NCI-H2081 (cell line): ENCODE measurements around the gene ANK2.

Experiments
- DNase-seq, 2 experiments: peaks; one replicate each; lab custom pipeline; 2025; lab: John Stamatoyannopoulos, UW

The ANK2 gene

DNA sequence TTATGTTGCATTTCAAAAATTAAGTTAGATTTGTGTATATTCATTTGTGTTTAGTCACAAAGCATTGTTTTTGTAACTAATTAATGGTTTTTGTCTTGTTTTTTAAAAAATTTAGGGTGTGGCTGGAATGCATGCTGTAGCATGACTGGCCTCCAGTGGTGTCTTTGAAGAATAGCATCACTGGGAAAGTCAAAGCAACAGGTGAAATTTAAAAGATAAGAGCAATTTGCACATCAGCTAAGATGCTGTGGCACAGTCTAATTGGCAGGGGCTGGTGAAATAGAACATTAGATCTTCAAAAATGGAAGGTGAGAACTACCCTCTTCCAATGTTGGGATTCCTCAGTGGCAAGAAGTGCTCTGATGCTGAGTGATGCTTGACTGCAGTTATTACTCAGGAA lies 45.3 kb downstream of the ANK2 start:
- peak in 1 of 2 experiments; percentile 10 for DNase-seq

DNA sequence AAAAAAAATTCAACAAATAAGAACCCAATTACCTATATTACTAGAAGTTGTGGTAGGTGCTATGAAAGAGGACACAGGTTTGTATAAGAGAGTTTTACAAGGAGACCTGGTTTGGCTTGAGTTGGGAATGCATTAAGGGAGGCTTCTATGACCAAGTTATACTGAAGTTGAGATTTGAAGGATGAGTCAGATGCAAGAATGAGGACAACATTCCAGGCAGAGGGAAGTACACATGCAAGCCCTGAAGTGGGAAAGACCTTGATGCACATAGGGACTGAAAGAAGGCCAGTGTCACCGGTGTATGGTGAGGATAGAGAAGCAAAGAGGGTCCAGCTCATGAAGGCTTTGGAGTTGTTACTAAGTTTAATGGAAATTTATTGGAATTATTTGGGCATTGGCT lies 52.2 kb downstream of the ANK2 start:
- no peak for DNase-seq

DNA sequence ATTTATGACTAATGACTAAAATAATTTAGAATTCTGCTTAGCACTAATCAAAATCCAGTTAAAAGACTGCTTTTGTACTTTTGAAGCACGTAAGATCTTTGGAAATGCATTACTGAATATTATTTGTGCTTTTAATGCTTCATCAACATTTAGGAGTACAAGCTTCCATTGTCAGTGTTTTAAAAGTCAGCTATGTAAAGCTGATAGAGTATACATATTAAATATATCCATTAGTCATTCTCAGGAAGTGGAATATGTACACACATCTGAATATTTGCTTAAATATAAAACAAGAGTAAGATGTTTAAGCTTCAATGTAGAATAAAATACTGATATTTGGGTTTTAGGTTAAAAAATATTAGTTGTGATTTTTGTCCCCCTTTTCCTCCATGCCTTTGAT lies 54.1 kb downstream of the ANK2 start:
- no peak for DNase-seq

- peak in 1 of 2 experiments; percentile 39 for DNase-seq
These were observed 56.7 kb downstream of the ANK2 start for GRCh38 chr4:113106108-113106507.

DNA sequence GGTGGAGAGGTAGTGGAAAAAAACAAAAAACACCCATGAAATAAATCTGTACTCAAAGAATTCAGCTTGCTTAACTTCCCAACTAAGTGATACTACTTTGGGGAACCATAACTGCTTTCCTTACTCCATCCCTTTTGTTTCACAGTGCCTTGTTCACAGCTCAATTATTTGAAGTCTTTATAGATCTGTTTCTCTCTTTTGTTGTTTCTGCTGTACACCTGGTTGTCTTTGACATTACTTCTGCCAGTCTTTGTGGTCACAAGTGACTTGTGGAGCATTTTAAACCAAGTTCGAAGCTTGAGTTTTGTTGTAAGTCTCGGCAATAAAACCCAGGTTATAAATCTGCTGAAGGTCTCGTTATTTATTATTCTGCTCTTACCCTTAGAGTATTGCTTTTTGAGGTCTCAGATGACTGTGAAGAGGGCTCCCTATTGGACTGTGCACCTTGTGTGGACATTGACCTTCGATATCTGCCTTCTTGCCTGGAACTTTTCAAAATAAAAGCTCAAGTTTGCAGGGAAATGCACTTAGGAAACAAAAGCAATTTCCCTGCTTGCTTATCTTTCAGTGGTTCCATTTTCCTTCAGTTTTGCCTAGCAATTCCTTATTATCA lies 59.8 kb downstream of the ANK2 start:
- DNase-seq, result no peak

DNA sequence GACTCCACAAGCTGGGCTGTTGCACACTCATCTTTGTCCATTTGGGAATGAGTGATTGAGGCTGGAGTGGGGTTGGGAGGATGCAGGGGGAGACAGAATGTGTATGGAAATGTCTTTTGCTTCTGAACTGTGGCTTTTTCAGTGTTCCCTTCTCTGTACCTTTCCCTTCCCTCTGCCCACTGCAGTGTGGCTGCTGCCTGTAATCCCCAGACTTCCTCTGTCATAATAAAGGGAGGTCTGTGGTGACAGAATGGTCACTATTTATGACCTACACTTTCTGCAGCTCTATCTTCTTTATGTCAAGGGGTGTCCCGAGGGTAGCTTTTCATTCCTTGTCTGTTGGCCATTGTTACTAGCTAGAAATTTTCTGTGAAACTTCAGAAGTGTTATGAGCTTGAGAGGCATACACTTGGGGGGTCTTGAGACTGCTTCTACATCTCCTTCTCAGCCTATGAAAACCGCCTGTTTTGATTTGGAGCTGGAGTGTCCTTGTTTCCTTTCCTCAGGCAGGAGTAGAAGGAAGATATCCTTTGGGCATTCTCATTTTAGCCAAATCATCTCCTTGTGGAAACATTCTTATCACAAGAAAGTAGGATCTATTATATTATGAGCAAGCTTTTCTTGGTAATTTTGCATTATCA lies 63.0 kb downstream of the ANK2 start:
- DNase-seq, result no peak

DNA sequence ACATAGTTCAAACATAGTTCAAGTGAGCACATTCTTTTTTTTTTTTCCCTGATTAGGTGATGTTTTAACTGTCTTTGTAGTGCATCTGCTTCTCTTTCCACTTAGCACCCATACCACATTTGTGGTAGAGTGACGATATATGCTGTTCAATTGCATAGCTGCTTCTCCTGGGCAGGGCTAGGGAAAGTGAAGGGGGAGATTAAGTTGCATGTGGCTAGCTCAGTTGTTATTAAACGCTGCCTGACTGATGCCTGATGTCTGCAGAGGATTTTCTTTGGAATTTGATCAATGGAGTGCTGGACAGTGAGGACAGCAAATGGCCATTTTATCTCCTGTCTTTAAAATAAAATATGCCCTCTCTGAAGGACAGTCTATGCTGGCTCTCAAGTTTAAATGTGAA lies 63.7 kb downstream of the ANK2 start:
- DNase-seq, result no peak

GRCh38 chr4:113114884-113115283 lies 65.4 kb downstream of the ANK2 start:
- no peak for DNase-seq

DNA sequence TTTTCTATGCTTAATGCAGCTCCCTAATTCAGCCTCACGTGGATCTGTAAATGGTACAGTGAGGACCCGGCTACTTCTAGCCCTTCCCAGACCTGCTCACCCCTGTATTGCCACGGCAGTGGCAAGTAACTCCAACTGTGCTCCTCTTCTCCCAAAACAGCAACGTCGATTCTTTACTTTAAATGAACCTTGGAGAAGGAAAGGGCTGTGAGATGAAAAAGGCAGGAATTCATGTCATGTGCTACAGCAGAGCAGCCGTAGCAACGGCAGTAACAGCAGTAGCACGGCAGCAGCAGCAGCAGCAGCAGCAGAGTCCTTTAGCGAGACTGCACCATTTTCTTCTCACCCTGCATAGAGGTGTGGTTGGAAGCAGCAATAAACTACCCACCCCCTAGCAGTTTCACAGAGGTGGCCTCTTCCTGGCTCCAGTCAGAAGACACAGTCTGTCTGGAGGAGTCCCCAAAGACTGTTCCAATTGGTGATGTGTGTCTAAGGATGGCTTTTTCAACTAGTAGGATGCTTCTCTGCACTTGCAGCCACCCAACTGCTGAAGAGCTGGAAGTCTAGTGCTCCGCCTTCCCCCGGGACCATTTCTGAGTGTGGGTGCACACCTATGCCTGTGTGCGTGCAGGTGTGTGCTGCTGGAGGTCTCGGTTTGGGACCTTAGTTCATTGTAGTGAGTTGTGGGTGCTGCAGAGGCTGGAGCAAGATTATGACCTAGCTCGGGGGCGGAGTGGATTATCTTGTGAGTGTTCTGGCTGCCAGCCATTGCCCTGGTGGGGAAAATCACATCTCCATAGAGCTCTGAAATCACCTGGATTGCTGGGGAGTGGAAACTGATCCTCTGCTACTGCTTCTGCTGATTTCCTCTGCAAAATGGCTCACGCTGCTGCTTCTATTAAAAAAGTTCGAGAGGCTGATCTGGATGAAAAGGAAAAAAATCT lies 67.2 kb downstream of the ANK2 start:
- DNase-seq, result peak in 1 of 2 experiments; percentile 3

- DNase-seq, result no peak
These were observed 67.9 kb downstream of the ANK2 start for GRCh38 chr4:113117358-113117702.

DNA sequence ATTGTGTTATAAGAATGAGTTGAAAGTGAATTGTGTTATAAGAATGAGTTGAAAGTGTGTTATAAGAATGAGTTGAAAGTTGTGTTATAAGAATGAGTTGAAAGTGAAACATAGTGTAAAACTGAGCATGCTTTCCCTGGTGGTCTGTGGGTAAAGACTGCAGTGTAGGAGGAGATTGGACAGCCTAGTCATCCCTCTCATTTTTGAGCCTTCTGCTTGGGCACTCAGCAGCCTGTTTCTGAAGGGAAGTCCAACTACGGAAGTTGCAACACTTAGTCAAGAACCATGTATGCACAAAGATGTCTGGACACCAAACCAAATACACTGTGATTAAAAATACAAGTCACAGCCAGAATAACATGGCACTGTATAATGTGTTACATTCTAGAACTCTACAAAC lies 72.6 kb downstream of the ANK2 start:
- DNase-seq, result no peak

DNA sequence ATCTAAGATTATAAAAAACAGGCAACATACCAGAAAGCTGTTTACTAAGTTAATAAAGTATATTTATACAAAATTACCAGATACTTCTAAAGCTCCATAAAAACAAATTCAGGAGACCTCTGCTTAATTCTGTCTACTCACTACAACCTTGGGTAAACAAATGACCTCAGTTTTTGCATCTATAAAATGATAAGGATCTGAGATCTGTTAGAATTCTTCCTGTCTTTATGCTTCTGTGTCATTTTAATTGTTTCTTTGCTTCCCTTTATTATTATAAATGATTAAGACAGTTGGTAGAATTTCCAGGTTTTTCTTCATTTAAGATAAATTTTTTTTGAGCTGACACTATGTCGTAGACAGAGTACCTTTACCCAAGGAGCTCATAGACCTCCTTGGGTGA lies 76.0 kb downstream of the ANK2 start:
- no peak for DNase-seq

DNA sequence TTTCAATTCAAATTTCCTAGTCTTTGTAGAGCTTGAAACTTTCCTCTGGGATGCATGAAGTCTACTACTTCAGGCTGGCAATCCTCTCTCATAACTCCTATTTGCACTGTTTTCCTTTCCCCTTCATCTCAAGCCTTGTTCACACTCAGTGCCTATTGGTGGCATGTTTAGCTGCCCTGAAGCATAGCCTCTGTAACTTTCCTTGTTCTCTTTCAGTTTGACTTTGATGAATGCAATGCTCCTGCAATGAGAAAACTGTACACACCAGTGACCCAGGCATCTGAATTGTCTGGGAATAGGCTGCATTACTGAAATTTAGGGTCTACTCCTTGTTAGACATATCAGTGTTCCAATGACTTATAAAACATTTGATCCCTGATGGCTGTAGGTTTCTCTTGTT lies 81.7 kb downstream of the ANK2 start:
- no peak for DNase-seq

GRCh38 chr4:113131621-113132020 lies 82.2 kb downstream of the ANK2 start:
- no peak for DNase-seq

DNA sequence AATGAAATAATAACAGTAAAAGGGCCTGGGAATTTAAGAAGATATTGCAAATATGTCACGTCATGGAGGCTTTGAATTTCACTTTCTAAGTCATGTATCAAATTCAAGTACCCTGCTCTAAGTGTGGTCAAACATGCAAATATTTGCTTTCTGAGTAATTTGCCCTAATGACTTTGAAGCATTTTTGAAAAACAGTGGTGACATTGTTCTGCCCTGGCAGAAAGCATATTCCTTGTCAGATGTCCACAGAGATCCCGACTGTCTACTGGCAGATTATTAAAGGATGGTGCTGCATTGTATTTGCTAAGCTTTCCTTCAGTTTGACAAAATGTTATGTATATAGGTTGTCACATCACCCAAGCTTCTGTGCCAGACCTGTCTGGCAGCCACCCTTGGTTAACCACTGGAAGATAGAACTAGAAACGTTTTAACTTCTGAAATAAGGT lies 92.5 kb downstream of the ANK2 start:
- peak; percentile 40 to 85 for DNase-seq

- DNase-seq, result no peak
These were observed 92.9 kb downstream of the ANK2 start for GRCh38 chr4:113142351-113142750.

- DNase-seq, result no peak
These were observed 94.6 kb downstream of the ANK2 start for GRCh38 chr4:113144091-113144490.

DNA sequence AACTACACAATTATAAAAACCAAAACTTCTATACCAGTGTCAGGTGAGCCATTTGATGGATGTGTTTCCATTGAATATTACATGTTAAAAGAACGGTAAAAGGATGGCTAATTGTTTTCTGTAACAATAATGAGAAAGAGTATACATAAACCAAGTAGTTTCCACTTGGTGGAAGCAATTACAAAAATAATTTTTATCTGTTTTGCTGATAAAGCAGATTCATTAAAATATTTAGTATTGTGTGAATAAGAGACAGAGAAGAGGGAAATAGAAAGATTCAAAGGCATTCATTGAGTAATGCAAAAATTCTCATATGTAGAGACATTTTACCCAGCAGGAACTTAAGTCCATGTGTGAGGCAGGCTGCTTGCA lies 95.7 kb downstream of the ANK2 start:
- DNase-seq, result no peak

GRCh38 chr4:113145519-113146291 lies 96.3 kb downstream of the ANK2 start:
- peak in 1 of 2 experiments; percentile 17 for DNase-seq

GRCh38 chr4:113146876-113147358 lies 97.5 kb downstream of the ANK2 start:
- no peak for DNase-seq

GRCh38 chr4:113147498-113148111 lies 98.2 kb downstream of the ANK2 start:
- no peak for DNase-seq

- no peak for DNase-seq
These were observed 99.5 kb downstream of the ANK2 start for GRCh38 chr4:113148925-113149324.
